PFSK-1 (cell line): ENCODE results near the gene MPZL1.

Experiments
- FOXP2 ChIP-seq: optimal IDR thresholded peaks from 2 replicates; pipeline ENCODE3; 2011; ENCODE audit warnings: borderline replicate concordance, control low read depth, inconsistent platforms; ENCODE audit not compliant: insufficient read depth; ENCODE audit errors: extremely low read length, extremely low read depth
- POLR2AphosphoS5 ChIP-seq: IDR thresholded peaks from 2 replicates; pipeline ENCODE4 v1.6.1; 2012; ENCODE audit warnings: low read depth, mild to moderate bottlenecking, control low read depth, low read length, moderate library complexity
- REST ChIP-seq, 2 experiments: IDR thresholded peaks; 2 replicates each; pipeline versions ENCODE4 v1.6.1 to v1.8.0; 2011 to 2012; ENCODE audit warnings: low read depth in 2 of 2, low read length in 2 of 2, control low read depth in 1 of 2, inconsistent platforms in 1 of 2, mild to moderate bottlenecking in 1 of 2, moderate library complexity in 1 of 2; ENCODE audit not compliant: insufficient read depth in 1 of 2
- SIN3A ChIP-seq: IDR thresholded peaks from 2 replicates; pipeline ENCODE4 v1.6.1; 2012; ENCODE audit warnings: mild to moderate bottlenecking, low read length, moderate library complexity, borderline replicate concordance; ENCODE audit not compliant: insufficient read depth
- TAF1 ChIP-seq: IDR thresholded peaks from 2 replicates; pipeline ENCODE4 v1.6.1; 2012; ENCODE audit warnings: low read length, control low read depth, borderline replicate concordance; ENCODE audit not compliant: insufficient read depth

Gene MPZL1

DNA sequence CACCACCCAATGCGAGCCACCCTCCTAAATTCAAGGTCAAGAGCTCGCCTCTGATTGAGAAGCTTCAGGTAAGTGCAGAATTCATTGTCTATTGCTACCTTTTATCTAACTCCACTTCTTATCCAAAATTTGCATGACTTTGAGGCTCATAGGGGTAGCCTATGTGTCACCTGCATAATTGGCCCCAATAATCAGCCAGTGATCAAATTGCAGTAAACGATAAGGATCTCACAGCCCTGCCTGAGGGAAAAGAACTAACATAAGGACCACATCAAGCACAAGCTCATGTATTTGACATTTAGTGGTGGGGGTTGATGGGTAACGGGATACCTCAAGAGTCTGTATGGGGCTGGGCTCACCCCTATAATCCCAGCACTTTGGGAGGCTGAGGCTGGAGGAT is 31.7 kb upstream of the MPZL1 start:
- TF ChIP-seq FOXP2, result no peak
- no peak for TF ChIP-seq SIN3A
- TF ChIP-seq TAF1, result no peak
- no peak for TF ChIP-seq POLR2AphosphoS5
- no peak for TF ChIP-seq REST (IDR thresholded peaks at IDR 0.05; ENCODE audit: insufficient read depth in 1 of 2, low read depth in 2 of 2, low read length in 2 of 2)

DNA sequence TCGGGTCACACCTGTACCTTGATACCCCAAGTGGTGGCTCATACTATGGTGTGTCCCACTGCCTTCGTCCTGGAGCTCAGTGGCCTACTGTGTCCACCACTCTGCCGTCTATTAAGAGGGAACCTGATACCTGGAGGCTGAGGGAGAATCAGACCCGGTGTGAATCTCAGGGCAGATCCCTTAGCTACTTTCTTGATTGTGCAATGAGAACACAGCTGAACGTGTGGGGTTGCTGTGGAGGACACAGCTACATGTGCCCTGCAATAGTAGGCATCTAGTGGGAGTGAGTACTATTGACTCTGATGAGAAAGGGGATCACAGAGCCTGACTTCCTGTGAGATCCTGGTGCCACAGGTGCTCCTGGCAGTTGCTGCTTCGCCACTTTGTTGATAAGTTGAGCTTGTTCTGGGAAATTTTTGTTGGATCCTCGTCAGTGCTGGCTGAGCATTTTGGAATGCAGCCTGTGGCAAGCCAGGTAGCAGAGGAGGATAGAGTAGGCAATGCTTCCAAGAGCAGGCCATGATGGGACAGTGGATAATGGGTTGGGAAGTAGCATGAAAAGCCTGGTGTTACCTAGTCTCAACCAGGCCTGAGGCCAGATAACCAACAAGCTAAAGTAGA is 28.2 kb upstream of the MPZL1 start:
- no peak for TF ChIP-seq POLR2AphosphoS5
- TF ChIP-seq TAF1, result no peak
- no peak for TF ChIP-seq REST (IDR thresholded peaks at IDR 0.05; ENCODE audit: insufficient read depth in 1 of 2, low read depth in 2 of 2, low read length in 2 of 2)
- TF ChIP-seq FOXP2, result no peak
- TF ChIP-seq SIN3A, result no peak

- no peak for TF ChIP-seq TAF1
- no peak for TF ChIP-seq POLR2AphosphoS5
- TF ChIP-seq FOXP2, result no peak
- no peak for TF ChIP-seq REST (IDR thresholded peaks at IDR 0.05; ENCODE audit: insufficient read depth in 1 of 2, low read depth in 2 of 2, low read length in 2 of 2)
- no peak for TF ChIP-seq SIN3A
These were observed 27.1 kb upstream of the MPZL1 start for GRCh38 chr1:167694691-167695090.

DNA sequence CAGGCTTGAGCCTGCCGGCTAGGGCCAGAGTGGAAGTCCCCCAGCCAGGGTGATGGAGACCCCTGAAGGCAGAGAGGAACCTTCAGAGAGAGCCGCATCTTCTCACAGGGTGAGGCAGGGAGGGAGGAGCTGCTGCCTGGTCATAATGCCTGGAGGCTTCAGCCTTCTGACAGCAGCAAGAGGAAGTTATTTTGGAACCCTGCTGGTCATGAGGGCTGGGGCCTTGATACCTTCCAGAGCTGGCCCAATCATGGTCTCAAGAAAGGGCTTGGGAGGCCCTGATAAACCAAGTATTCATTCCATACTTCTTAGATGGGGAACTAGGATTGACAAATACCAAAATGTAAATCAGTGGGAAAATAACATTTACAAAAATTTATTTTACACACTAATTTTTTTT is 26.6 kb upstream of the MPZL1 start:
- no peak for TF ChIP-seq SIN3A
- TF ChIP-seq POLR2AphosphoS5, result no peak
- TF ChIP-seq REST (IDR thresholded peaks at IDR 0.05; ENCODE audit: insufficient read depth in 1 of 2, low read depth in 2 of 2, low read length in 2 of 2), result no peak
- TF ChIP-seq FOXP2, result no peak
- TF ChIP-seq TAF1, result no peak

- TF ChIP-seq POLR2AphosphoS5 (no peak), REST (IDR thresholded peaks at IDR 0.05; ENCODE audit: insufficient read depth in 1 of 2, low read depth in 2 of 2, low read length in 2 of 2) (no peak), SIN3A (no peak), FOXP2 (no peak), TAF1 (no peak)
These were observed 25.8 kb upstream of the MPZL1 start for GRCh38 chr1:167695756-167696561.
